Neural crest cell (in vitro differentiated cells): ENCODE results near the gene HAUS7. TPM values are rescaled to one million over a fixed set of nuclear protein-coding genes. Genes with fewer than 3 reads are reported as not detected.

Source experiments
- DNase-seq: peaks from one replicate; pipeline ENCODE4 v3.0.0; 2021; ENCODE audit warnings: low read depth, mixed read lengths, low spot score
- H3K27ac Mint-ChIP-seq: one replicate; pipeline ENCODE4 v1.8.0; 2021; ENCODE audit warnings: mild to moderate bottlenecking, mixed read lengths; ENCODE audit not compliant: unreplicated experiment
- H3K27me3 Mint-ChIP-seq: 2 replicates; pipeline ENCODE4 v1.8.0; 2021; ENCODE audit warnings: low read depth, mild to moderate bottlenecking, mixed read lengths
- H3K36me3 Mint-ChIP-seq: 2 replicates; pipeline ENCODE4 v1.8.0; 2021; ENCODE audit warnings: low read depth, mild to moderate bottlenecking, mixed read lengths
- H3K4me1 Mint-ChIP-seq: 2 replicates; pipeline ENCODE4 v1.8.0; 2021; ENCODE audit warnings: mixed read lengths
- H3K4me3 Mint-ChIP-seq: one replicate; pipeline ENCODE4 v1.8.0; 2021; ENCODE audit warnings: mild to moderate bottlenecking, mixed read lengths
- H3K9me3 Mint-ChIP-seq: 2 replicates; pipeline ENCODE4 v1.8.0; 2021; ENCODE audit warnings: mixed read lengths
- total RNA-seq: library from RNA; stranded (reverse); gene quantifications from 2 replicates; pipeline ENCODE4 v1.2.1, GENCODE V29; 2021
- TF ChIP-seq, protein P1 (sequence below): fragments of 200-600 bp; sonication (generic); conservative IDR thresholded peaks from 2 replicates; pipeline ENCODE4 v1.5.0; 2021; ENCODE audit warnings: antibody characterized with exemption, mild to moderate bottlenecking

Gene HAUS7
- total RNA-seq, 1 donor from 2014 or later: 58.8 TPM

DNA sequence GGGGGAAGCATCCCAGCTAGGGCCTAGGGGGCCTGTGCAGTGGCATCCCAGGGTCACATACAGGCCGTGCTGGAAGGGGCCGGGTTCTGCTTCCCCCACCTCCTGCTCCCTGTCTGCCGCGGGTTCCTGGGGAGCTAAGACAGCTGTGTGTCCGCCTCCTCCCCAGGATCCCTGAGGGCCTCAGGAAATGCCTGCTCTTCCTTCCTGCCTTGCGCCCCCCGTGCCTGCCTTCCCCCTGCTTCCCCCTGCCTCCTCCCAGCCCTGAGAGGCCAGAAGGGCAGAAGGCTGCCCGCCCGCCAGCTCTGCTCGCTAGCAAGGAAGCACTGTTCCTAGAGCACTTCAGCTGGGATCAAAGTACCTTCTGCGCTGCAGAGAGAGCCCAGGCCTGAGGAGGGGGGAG, 21.5 kb upstream of the HAUS7 start:
- TF ChIP-seq, protein P1, sequence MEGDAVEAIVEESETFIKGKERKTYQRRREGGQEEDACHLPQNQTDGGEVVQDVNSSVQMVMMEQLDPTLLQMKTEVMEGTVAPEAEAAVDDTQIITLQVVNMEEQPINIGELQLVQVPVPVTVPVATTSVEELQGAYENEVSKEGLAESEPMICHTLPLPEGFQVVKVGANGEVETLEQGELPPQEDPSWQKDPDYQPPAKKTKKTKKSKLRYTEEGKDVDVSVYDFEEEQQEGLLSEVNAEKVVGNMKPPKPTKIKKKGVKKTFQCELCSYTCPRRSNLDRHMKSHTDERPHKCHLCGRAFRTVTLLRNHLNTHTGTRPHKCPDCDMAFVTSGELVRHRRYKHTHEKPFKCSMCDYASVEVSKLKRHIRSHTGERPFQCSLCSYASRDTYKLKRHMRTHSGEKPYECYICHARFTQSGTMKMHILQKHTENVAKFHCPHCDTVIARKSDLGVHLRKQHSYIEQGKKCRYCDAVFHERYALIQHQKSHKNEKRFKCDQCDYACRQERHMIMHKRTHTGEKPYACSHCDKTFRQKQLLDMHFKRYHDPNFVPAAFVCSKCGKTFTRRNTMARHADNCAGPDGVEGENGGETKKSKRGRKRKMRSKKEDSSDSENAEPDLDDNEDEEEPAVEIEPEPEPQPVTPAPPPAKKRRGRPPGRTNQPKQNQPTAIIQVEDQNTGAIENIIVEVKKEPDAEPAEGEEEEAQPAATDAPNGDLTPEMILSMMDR: no peak
- H3K36me3 Mint-ChIP-seq: no peaks in the 10 kb centered on the region
- no peaks in the 10 kb centered on the region for H3K9me3 Mint-ChIP-seq
- H3K4me1 Mint-ChIP-seq: peaks cover 5% of the 10 kb centered on the region
- no peak overlapping the region for H3K4me3 Mint-ChIP-seq
- no peak overlapping the region for H3K27ac Mint-ChIP-seq
- no peaks in the 10 kb centered on the region for H3K27me3 Mint-ChIP-seq
- DNase-seq: no peak

DNA sequence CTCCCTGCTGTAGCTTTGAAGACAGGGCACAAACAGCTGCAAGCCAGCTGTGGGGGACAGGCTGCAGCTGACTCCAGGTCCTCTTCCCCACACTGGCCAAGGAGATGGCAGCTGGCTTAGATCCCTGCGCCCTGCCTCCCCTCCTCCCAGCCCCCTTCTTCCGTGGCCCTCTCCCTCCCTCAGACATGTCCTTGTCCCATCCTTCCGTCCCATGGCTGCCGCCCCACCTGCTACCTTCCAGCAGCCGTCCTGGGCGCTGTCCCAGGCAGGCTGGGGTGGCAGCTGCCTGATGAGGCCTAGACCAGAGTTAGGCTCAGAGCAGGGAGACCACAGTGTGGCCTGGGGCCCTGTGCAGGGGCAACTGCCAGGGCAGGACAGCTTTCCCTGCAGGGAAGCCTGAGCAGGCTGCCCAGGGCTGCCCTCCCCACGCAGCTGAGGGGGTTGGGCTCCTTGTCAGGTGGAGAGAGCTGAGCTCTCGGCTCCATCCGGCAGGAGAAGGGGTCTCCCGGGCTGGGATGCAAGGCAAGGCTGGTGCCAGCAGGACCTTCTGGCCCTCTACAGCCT, 21.1 kb upstream of the HAUS7 start:
- no peaks in the 10 kb centered on the region for H3K9me3 Mint-ChIP-seq
- no peak overlapping the region for H3K4me3 Mint-ChIP-seq
- H3K27me3 Mint-ChIP-seq: no peaks in the 10 kb centered on the region
- no peak overlapping the region for H3K27ac Mint-ChIP-seq
- no peak for DNase-seq
- no peaks in the 10 kb centered on the region for H3K36me3 Mint-ChIP-seq
- H3K4me1 Mint-ChIP-seq: peaks cover 5% of the 10 kb centered on the region
- TF ChIP-seq, protein P1: no peak

DNA sequence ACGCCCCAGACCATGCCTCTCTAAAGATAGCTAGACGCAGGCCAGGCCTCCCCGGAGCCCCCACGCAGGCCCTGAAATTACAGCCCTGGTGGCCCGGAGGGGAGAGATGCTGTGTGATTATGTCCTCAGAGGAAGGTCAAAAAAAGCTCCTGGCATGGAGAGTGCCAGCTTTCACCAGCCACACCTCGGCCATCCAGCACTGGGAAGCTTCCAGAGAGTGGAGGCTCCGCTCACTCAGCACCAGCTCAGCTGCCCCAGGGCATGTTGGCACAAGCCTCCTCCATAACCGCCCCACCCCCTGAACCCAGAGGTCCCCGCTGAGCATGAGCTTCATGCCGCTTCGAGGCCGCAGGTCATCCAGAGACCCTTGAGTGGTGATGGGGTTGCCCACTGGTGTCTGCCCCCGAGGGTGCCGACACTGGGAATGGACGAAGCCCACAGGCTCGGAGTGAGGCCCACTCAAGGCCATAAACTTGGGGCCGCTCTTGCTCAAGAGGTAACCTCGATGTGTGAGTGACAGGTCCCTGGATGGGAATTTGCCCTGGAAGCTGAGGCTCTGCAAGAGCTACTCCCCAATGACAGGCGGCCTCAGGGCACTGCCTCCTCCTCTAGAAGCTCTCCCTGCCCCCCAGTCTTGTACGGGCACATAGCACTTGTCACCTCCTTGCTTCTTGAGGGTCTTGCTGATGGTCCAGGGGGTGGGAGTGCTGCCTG, 20.0 kb upstream of the HAUS7 start:
- Mint-ChIP-seq H3K4me1 (peaks cover 5% of the 10 kb centered on the region), H3K36me3 (no peaks in the 10 kb centered on the region), H3K9me3 (no peaks in the 10 kb centered on the region), H3K27me3 (no peaks in the 10 kb centered on the region), H3K4me3 (no peak overlapping the region), H3K27ac (no peak overlapping the region)
- TF ChIP-seq, protein P1: no peak
- DNase-seq: no peak

DNA sequence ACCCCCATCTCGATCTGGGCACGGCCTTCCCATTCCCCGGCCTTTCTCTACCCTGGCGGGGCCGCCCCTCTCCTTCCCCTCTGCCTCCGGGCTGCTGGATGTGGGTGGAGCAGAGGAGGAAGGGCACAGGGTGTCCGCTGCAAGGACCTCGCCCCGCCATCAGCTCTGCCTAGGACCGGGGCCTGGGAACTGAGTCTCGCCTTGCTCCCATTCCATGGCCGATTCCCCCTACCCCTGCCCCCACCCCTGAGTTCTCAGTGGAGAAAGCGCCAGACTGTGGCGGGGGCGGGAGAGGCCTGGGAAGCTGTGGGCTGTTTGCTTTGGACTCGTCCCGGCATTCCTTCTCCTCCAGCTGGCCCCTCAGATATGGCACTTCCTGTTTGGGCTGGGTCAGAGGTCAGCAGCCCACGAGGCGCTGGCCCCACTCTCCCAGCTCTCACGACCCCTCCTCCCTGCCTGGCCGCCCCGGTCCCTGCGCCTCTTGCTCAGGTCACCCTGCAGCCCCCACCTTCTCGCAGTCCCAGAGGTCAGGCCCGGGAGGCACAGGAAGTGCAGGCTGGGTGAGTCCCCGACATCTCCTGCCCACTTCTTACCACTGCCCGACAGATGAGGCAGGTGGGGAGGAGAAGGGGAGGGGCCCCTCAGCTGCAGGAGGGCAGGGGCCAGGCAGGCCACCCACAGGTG, 18.0 kb upstream of the HAUS7 start:
- Mint-ChIP-seq H3K36me3 (no peaks in the 10 kb centered on the region), H3K4me3 (no peak overlapping the region), H3K4me1 (no peaks in the 10 kb centered on the region), H3K9me3 (no peaks in the 10 kb centered on the region), H3K27me3 (no peaks in the 10 kb centered on the region), H3K27ac (no peak overlapping the region)
- TF ChIP-seq, protein P1: no peak
- DNase-seq: no peak

DNA sequence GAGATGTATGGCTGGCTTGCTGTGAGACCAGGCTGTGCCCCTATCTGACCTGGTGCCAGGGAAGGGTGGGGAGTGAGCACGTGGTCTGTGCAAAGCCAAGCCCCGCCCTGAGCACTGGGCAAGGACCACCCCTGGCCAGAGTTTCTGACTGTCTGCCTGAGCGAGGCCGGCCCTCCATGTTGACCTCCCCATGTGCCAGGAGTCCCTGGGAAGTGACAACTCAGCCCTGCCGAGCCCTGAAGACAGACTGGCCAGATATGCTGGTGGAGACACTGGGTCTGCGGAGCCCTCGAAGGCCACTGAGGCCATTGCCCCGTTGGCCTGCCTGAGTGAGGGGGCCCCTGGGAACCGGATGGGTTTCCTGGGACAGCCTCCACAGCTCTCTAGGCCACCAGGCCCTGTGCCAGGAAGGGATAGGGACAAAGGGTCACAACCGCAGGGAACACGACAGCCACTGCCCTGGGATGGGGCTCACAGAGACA, 17.3 kb upstream of the HAUS7 start:
- H3K27me3 Mint-ChIP-seq: no peaks in the 10 kb centered on the region
- TF ChIP-seq, protein P1: no peak
- H3K36me3 Mint-ChIP-seq: no peaks in the 10 kb centered on the region
- no peaks in the 10 kb centered on the region for H3K9me3 Mint-ChIP-seq
- H3K27ac Mint-ChIP-seq: no peak overlapping the region
- no peak overlapping the region for H3K4me3 Mint-ChIP-seq
- H3K4me1 Mint-ChIP-seq: no peaks in the 10 kb centered on the region
- DNase-seq: no peak
